ENCODE measurements around the gene HPSE2.
"Not testable (repeated sequence)": the region's sequence is repeated elsewhere in the genome, so short reads cannot be mapped to it uniquely, and the experiment has no call there.

The HPSE2 gene

DNA sequence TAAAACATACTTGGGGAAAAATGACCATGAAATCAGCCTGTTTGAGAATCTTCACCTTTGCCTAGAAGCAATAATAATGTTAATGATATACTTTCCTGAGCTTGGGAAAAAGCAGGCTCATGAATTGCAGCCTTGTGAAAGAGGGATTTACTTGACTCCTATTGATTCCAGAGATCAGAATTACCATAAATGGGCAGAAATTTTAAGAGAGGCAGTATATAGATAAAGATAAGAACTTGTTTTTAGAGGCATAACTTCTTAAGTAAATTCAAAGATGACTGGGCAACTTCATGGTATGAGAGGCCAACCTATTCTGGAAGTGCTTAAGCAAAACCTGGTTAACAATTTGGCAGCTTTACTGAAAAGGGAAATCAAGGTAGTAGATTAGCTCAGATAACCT is 225.4 kb downstream of the HPSE2 start:
- in situ Hi-C loops (cut with MboI; ENCODE audit: low sequenced_read_pairs): no loop called here

DNA sequence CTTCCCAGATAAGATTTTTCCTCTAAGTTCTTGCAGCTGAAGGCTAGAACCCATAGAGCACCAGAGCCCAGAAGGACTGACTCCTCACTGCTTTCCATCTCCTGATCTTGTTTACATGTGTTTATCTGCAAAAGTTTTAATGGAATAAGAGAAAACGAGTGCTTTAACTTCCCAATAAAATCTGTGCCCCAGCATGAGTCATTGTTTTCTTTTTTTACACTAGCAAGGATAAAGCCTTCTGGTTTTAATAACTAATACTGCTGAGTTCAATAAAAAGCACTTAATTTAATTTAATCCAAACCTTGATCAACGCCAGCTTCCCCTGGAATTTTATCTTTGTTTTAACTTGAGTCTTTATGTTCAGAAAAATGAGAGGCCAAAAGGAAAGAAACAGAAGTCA is 227.6 kb downstream of the HPSE2 start:
- in situ Hi-C loops (cut with MboI; ENCODE audit: low sequenced_read_pairs): no loop called here

DNA sequence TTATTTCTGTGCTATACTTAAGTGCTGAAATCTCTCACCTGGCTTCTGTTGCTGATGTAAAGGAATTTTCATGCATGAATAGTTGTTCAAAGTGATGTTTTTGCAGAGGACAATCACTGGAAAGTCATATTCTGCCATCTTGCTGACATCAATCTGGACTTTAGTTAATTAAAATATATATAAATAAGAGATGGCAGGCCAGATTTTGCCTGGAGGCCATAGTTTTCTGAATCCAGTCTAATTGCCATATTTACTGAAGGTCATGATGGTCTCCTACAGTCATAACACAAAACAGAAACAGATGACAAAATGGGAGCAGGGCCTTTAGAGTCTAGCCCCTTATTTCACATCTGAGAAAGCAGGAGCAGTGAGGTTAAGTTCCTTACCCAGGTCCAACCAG is 228.2 kb downstream of the HPSE2 start:
- in situ Hi-C loops (cut with MboI; ENCODE audit: low sequenced_read_pairs): no loop called here

DNA sequence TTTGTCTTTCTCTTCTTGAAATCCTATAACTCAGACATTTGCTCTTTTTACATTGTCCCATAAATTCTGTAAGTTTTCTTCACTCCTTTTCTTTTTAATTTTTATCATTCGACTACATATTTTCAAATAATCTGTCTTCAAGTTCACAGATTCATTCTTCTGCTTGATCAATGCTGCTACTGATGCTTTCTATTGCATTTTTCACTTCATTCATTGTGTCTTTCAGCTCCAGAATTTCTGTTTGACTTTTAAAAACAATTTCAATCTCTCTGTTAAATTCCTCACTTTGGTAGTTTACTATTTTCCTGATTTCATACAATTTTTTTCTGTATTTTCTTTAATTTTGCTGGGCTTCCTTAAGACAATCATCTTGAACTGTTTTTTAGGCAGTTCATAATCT is 230.4 kb downstream of the HPSE2 start:
- in situ Hi-C loops (cut with MboI; ENCODE audit: low sequenced_read_pairs): no loop called here

GRCh38 chr10:99004738-99005137 is 230.9 kb downstream of the HPSE2 start:
- in situ Hi-C loops (cut with MboI; ENCODE audit: low sequenced_read_pairs): no loop called here

DNA sequence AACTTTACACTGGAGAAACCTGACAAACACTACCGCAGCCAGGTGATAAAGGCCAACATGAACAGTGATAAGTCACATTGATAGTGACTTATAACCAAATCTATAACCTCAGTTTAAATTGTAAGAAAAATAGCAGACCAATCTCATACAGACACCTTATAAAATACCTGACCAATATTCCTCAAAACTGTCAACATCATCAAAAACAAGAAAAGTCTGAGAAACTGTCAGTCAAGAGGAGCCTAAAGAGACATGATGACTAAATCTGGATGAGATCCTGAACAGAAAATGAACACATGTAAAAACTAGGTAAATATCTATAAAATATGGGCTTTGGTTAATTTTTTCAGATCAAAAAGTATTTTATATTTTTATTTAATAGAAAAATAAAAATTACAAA is 233.3 kb downstream of the HPSE2 start:
- in situ Hi-C loops (cut with MboI; ENCODE audit: low sequenced_read_pairs): no loop called here

DNA sequence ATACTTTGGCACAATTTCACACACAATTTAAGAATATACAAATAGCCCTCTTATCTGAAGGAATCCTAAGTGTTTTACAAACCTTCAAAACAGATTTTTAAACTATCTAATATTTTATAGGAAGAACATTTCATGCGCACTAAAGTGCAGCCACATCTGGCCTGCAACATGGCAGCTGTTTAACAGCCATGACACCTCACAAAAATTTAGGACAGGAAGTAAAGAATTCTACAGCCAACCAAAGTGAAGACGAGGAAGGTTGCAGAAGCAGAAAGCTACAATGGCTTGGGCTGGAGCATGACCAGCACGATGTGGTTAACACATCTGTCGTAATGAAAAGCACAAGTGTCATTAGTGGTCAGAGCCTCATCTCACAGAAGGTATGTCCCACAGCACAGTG is 238.1 kb downstream of the HPSE2 start:
- in situ Hi-C loops (cut with MboI; ENCODE audit: low sequenced_read_pairs): no loop called here

DNA sequence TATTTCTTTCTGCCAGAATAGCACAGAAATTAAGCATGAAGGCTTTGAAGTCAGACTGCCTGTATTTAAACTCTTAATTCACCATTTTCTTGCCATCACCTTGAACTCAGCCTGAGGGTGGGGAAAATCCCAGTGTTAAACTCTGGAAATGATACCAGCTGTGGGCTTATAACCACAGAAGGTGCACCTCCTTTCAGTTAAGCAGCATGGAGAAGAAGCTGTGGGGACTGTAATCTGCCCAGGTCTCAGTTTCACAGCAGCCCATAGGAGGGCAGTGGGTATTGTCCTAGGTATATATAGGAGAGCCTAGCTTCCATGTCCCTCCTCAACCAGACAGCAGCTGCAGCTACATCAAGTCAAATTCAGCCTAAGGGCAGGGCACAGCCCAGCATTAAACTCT is 241.6 kb downstream of the HPSE2 start:
- in situ Hi-C loops (cut with MboI; ENCODE audit: low sequenced_read_pairs): no loop called here

DNA sequence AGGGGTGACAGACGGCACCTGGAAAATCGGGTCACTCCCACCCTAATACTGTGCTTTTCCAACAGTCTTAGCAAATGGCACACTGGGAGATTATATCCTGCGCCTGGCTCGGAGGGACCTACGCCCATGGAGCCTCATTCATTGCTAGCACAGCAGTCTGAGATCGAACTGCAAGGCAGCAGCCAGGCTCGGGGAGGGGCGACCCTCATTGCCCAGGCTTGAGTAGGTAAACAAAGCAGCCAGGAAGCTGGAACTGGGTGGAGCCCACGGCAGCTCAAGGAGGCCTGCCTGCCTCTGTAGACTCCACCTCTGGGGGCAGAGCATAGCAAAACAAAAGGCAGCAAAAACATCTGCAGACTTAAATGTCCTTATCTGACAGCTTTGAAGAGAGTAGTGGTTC is 251.9 kb downstream of the HPSE2 start:
- in situ Hi-C loops (cut with MboI; ENCODE audit: low sequenced_read_pairs): not testable (repeated sequence)

DNA sequence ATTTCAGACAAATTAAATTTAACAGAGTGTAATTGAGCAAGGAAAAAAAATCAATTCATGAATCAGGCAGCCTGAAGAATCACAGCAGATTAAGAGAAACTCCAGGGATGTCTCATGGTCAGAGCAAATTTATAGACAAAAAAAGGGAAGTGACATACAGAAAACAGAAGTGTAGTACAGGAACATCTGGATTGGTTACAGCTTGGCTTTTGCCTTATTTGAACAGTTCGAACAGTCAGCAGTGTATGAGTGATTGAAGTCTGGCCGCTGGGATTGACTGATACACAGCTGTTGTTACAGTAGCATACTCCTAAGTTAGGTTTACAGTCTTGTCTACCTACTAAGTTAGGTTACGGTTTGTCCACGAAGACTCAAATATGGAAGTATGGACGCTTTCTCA is 255.3 kb downstream of the HPSE2 start:
- in situ Hi-C loops (cut with MboI; ENCODE audit: low sequenced_read_pairs): no loop called here

DNA sequence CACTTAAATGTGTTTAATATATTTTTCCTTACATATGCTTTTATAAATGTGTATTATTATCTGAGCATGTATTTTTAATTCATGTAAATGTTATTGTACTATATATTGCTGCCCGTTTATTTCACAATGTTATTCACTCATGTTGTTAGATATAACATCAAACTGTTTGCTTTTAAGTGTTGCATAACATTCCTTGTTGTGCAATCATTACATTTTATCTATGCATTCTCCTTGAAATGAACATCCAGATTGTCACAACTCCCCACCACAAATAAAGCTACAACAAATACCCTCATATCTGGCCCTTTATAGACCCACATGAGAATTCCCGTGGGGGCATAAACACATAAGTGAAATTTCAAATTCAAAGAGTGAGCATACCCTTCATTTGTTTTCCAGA is 264.2 kb downstream of the HPSE2 start:
- in situ Hi-C loops (cut with MboI; ENCODE audit: low sequenced_read_pairs): no loop called here

DNA sequence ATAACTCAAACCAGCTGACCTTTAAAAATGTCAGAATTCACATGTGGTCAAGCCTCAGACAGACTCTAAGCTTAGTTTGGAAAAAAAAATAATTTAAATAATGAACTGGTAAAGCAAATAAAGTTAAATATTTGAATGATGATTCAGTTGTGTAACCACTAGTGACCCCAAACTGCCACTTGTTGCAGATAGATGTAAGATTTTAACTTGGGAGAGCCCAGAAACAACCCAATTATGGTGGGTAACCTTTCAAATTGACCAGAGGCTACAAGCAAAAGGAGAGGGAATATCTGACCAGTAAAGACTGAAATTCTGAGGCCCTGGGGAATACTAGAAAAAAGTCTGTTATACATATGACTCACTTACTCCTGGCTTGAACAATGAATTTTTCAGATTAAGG is 268.1 kb downstream of the HPSE2 start:
- in situ Hi-C loops (cut with MboI; ENCODE audit: low sequenced_read_pairs): no loop called here

- in situ Hi-C loops (cut with MboI; ENCODE audit: low sequenced_read_pairs): no loop called here
Observed at GRCh38 chr10:98963608-98964007, 272.0 kb downstream of the HPSE2 start.

GRCh38 chr10:98959379-98959778 is 276.3 kb downstream of the HPSE2 start:
- in situ Hi-C loops (cut with MboI; ENCODE audit: low sequenced_read_pairs): no loop called here

DNA sequence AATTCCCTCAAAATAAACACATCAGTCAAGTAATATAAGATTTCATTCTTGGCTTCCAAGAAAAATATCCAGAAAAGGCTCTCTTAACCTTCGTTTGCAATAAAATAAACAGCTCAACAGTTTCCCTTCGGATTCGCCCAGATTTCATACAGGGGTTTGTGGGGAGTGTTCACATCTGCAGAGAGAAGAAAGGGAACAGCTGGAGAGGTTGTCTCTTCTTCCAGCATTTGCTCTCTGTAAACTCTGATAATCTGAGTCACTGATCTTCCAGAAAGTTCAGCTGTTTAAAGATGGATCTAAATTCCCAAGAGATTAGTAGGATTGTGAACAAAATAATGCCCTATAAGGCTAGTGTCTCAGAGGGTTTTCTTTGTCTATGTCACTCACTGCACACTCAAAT is 277.9 kb downstream of the HPSE2 start:
- in situ Hi-C loops (cut with MboI; ENCODE audit: low sequenced_read_pairs): no loop called here

DNA sequence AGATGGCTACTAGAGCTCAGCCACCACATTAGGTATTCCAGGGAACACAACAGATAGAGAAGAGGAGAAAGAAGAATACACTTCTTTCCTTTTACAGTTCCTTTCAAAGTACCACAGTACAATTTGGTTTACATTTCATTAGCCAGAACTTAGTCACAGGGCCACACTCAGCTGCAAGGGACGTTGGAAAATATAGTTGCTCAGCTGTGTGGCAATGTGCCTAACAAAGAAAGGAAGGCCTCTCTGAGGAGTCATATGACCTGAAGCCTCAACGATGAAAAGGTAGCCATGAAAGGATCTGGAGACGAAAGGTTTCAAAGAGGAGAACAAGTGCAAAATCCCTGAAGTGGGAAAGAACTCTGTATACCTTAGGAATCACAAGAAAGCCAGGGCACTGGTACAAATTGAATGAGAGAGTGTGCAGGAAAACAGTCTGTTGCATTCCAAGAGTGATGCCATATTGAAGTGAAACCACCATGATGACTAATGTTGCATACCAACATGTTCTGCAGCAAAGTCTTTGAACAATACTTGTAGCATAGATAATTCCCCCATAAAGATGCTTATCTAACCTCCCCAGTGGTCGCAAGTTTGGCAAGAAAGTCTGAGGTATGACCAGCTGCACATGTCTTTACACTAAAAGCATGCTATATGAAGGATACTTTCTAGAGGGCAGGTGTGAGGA is 278.9 kb downstream of the HPSE2 start:
- in situ Hi-C loops (cut with MboI; ENCODE audit: low sequenced_read_pairs): no loop called here

GRCh38 chr10:98953251-98953650 is 282.4 kb downstream of the HPSE2 start:
- in situ Hi-C loops (cut with MboI; ENCODE audit: low sequenced_read_pairs): no loop called here

GRCh38 chr10:98951269-98952000 is 284.2 kb downstream of the HPSE2 start:
- in situ Hi-C loops (cut with MboI; ENCODE audit: low sequenced_read_pairs): no loop called here

DNA sequence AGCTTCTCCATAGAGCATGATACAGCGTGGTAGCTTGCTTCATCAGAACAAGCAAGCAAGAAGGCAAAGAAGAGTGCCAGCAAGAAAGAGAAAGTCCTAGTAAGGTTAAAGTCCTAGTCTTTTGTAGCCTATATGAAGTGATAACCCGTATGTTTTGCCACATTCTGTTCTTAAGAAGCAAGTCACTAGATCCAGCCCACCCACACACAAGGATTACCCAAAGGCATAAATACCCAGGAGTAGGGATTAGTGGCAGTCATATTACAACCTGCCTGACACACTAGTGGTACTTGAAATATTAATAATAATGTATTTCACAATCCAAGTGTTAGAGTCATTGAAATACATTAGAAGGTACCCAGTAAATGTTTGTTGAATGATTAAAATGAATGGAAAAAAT is 285.5 kb downstream of the HPSE2 start:
- in situ Hi-C loops (cut with MboI; ENCODE audit: low sequenced_read_pairs): no loop called here

DNA sequence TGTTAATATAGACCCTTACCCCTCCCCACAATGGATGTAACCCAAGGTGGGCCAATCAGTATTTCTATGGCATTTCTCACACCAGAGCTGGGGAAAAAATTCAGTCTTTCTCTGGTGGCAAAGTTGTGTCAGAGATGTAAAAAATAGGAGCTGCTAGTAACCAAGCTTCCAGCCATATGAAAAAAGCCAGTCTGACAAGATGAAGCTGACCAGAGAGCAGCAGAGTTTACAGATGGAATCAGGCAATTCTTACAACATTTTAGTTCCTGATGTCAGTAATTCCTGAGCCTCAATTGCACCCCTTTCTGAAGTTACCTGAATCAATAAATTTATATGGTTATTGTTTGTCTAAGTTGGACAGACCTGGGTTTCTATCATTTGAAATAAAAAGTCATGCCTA is 286.3 kb downstream of the HPSE2 start:
- in situ Hi-C loops (cut with MboI; ENCODE audit: low sequenced_read_pairs): no loop called here

DNA sequence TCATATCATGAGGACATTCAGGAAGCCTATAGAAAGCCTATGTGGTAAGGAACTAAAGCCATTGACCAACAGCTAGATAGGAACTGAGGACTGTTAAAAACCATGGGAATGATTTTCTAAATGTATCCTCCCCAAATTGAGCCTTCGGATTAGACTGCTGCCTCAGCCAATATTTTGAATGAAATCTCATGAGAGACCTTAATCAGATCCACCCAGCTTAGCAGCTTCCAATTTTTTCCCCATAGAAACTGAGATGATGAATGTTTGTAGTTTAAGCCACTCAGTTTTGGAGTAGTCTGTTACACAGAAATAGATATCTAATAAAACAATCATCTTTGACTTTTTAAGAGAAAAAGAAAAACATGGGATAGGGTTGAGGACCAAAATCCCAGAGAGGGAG is 292.0 kb downstream of the HPSE2 start:
- in situ Hi-C loops (cut with MboI; ENCODE audit: low sequenced_read_pairs): no loop called here

- in situ Hi-C loops (cut with MboI; ENCODE audit: low sequenced_read_pairs): no loop called here
Observed at GRCh38 chr10:98929709-98930108, 305.9 kb downstream of the HPSE2 start.

DNA sequence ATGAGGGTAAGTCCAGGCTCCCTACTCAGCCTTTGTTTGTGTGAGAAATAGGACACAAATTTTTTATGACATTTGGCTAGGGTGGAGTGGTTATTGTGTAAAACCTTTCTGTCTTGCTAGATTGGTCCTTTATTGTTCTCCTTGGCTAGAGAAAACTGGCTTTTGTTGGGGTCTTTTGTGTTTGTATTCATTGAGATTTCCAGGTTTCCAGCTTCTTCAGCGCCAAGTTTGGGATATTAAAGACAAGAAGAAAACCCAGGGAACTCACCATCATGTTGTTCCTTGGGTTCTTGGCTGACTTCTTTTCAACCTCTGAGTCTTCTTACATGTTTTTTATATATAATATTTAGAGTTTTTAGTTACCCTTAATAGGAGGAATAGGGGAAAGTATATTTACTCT is 310.0 kb downstream of the HPSE2 start:
- in situ Hi-C loops (cut with MboI; ENCODE audit: low sequenced_read_pairs): no loop called here

All from HL-60/S4 (cell line).